DND-41 (cell line): ENCODE measurements around the gene SLC25A41.

Experiments used
- ATAC-seq: fragments of 200-7000 bp; cut with Tn5 transposase; 3 replicates; pipeline ENCODE4 v1.9.1; 2021; ENCODE audit warnings: low read depth; ENCODE audit not compliant: insufficient read depth
- DNase-seq: peaks from one replicate; pipeline ENCODE4 v3.0.0-alpha.2; 2020
- H2AFZ ChIP-seq: 2 replicates; pipeline ENCODE4 v1.6.0; 2012; ENCODE audit warnings: low read depth, low read length
- H3K27ac ChIP-seq: 2 replicates; pipeline ENCODE4 v1.5.1; 2012; ENCODE audit warnings: low read length, inconsistent platforms
- H3K27me3 ChIP-seq: fragments of 200-600 bp; sonication (generic); 2 replicates; pipeline ENCODE4 v1.6.0; 2012; ENCODE audit warnings: low read length, mild to moderate bottlenecking, inconsistent platforms; ENCODE audit not compliant: insufficient read depth, poor library complexity
- H3K36me3 ChIP-seq: 2 replicates; pipeline ENCODE4 v1.5.1; 2012; ENCODE audit warnings: low read length, inconsistent platforms; ENCODE audit not compliant: insufficient read depth
- H3K4me1 ChIP-seq: 2 replicates; pipeline ENCODE4 v1.5.1; 2012; ENCODE audit warnings: mild to moderate bottlenecking, low read length; ENCODE audit not compliant: insufficient read depth
- H3K4me2 ChIP-seq: 2 replicates; pipeline ENCODE4 v1.6.0; 2012; ENCODE audit warnings: mild to moderate bottlenecking, moderate library complexity, low read length, inconsistent platforms; ENCODE audit not compliant: insufficient read depth
- H3K4me3 ChIP-seq, 2 experiments: fragments of 200-600 bp in 1 of 2; shearing (Covaris generic) in 1 of 2; 2 replicates each; pipeline ENCODE4 v1.5.1; 2012 to 2016; ENCODE audit warnings: inconsistent platforms in 2 of 2, low read length in 2 of 2, mild to moderate bottlenecking in 2 of 2, low read depth in 1 of 2, moderate library complexity in 1 of 2
- H3K79me2 ChIP-seq: 2 replicates; pipeline ENCODE4 v1.6.0; 2012; ENCODE audit warnings: low read length, inconsistent platforms; ENCODE audit not compliant: insufficient read depth
- H3K9ac ChIP-seq: 2 replicates; pipeline ENCODE4 v1.6.0; 2012; ENCODE audit warnings: low read depth, mild to moderate bottlenecking, inconsistent platforms, low read length, moderate library complexity
- H3K9me3 ChIP-seq: 2 replicates; pipeline ENCODE4 v1.5.1; 2012; ENCODE audit warnings: low read length, moderate library complexity, mild to moderate bottlenecking, inconsistent platforms; ENCODE audit not compliant: insufficient read depth, severe bottlenecking
- H4K20me1 ChIP-seq: 2 replicates; pipeline ENCODE4 v1.6.0; 2012; ENCODE audit warnings: low read length; ENCODE audit not compliant: insufficient read depth
- EZH2 ChIP-seq: IDR thresholded peaks from 3 replicates; pipeline ENCODE4 v1.6.1; 2012; ENCODE audit warnings: borderline replicate concordance, low read depth, mild to moderate bottlenecking, moderate library complexity, low read length, inconsistent platforms; ENCODE audit not compliant: severe bottlenecking
- TF ChIP-seq, protein P1 (sequence below): IDR thresholded peaks from 2 replicates; pipeline ENCODE4 v1.5.1; 2012; ENCODE audit warnings: borderline replicate concordance, low read length, moderate library complexity, mild to moderate bottlenecking; ENCODE audit not compliant: poor library complexity, severe bottlenecking; ENCODE audit errors: extremely low read depth

The SLC25A41 gene

GRCh38 chr19:6481541-6482342, 48.2 kb upstream of the SLC25A41 start, which contains the start of gene DENND1C:
Gene DENND1C (minus strand): TSS chr19:6481787. CDS start chr19:6481695, 92 bp downstream.
- H2AFZ ChIP-seq: peak within 1 kb of the TSS; percentile 75
- DNase-seq (peak; percentile 87), ATAC-seq (peak; percentile 92)
- H3K27ac ChIP-seq: peak within 1 kb of the TSS; percentile 92
- H3K9ac ChIP-seq: peak within 1 kb of the TSS; percentile 79
- H3K79me2 ChIP-seq: peaks cover 20% of the 10 kb centered on the region
- H3K9me3 ChIP-seq: no peaks in the 10 kb centered on the region
- TF ChIP-seq EZH2: no peak
- TF ChIP-seq, protein P1, sequence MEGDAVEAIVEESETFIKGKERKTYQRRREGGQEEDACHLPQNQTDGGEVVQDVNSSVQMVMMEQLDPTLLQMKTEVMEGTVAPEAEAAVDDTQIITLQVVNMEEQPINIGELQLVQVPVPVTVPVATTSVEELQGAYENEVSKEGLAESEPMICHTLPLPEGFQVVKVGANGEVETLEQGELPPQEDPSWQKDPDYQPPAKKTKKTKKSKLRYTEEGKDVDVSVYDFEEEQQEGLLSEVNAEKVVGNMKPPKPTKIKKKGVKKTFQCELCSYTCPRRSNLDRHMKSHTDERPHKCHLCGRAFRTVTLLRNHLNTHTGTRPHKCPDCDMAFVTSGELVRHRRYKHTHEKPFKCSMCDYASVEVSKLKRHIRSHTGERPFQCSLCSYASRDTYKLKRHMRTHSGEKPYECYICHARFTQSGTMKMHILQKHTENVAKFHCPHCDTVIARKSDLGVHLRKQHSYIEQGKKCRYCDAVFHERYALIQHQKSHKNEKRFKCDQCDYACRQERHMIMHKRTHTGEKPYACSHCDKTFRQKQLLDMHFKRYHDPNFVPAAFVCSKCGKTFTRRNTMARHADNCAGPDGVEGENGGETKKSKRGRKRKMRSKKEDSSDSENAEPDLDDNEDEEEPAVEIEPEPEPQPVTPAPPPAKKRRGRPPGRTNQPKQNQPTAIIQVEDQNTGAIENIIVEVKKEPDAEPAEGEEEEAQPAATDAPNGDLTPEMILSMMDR: peak; percentile 38
- H3K4me1 ChIP-seq: peaks cover 28% of the 10 kb centered on the region
- peaks cover 16% of the 10 kb centered on the region for H3K36me3 ChIP-seq
- no peaks in the 10 kb centered on the region for H4K20me1 ChIP-seq
- peak within 1 kb of the TSS; percentile 88 for H3K4me2 ChIP-seq
- H3K4me3 ChIP-seq: peak within 1 kb of the TSS; percentile 53 to 77; a peak in 3 of 4 replicates
- H3K27me3 ChIP-seq: no peaks in the 10 kb centered on the region

DNA sequence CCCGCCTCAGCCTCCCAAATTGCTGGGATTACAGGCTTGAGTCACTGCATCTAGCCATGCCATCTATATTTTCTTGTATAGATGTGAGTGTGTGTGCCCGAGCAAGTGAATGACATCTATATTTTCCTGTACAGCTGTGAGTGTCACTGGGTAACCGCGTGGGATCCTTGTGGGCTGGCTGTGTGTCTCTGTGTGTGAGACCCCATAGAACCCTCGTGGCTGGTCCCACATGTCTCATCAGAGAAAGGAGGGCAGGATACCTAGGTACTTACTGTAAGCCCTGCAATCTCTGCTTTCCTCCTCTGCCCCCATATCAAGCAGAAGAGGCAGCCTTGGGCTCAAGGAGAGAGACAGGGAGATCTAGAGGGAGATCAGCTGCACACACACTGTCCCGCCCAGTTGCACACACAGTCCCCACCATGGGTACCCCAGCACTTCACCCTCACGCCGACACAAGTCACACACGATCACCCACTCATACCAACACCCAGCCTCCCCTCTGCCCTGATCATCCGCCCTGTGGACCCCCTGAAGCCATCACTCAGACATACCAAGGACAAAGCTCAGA, 47.4 kb upstream of the SLC25A41 start:
- Histone ChIP-seq H2AFZ (peak overlapping the region; percentile 75), H3K4me3 (peak overlapping the region; percentile 53 to 77; a peak in 3 of 4 replicates), H3K4me1 (peaks cover 28% of the 10 kb centered on the region), H3K9ac (peak overlapping the region; percentile 79), H4K20me1 (no peaks in the 10 kb centered on the region), H3K79me2 (peaks cover 20% of the 10 kb centered on the region), H3K36me3 (peaks cover 24% of the 10 kb centered on the region), H3K4me2 (peak overlapping the region; percentile 88), H3K27ac (peak overlapping the region; percentile 92), H3K9me3 (no peaks in the 10 kb centered on the region), H3K27me3 (no peaks in the 10 kb centered on the region)
- DNase-seq (peak; percentile 50), ATAC-seq (peak; percentile 51)
- no peak for TF ChIP-seq EZH2
- TF ChIP-seq, protein P1: no peak

- Histone ChIP-seq H3K4me1 (peaks cover 28% of the 10 kb centered on the region), H4K20me1 (no peaks in the 10 kb centered on the region), H3K4me2 (peak overlapping the region; percentile 25; the same call in 1 of the 2 replicates), H3K79me2 (peaks cover 20% of the 10 kb centered on the region), H3K27ac (peak overlapping the region; percentile 57), H3K9ac (no peak overlapping the region), H3K4me3 (no peak overlapping the region), H2AFZ (no peak overlapping the region), H3K36me3 (peaks cover 34% of the 10 kb centered on the region), H3K27me3 (no peaks in the 10 kb centered on the region), H3K9me3 (no peaks in the 10 kb centered on the region)
- TF ChIP-seq, protein P1: no peak
- TF ChIP-seq EZH2: no peak
- no peak for ATAC-seq
- DNase-seq: no peak
Measured at GRCh38 chr19:6479836-6480398, 46.4 kb upstream of the SLC25A41 start.
